ENCODE measurements around the gene IFIH1.

The IFIH1 gene

GRCh38 chr2:162318328-162319180 lies at the start of gene IFIH1:
IFIH1 (minus strand) TSS chr2:162318684; CDS start chr2:162318307, 377 bp downstream.
- peak; percentile 46 for DNase-seq

DNA sequence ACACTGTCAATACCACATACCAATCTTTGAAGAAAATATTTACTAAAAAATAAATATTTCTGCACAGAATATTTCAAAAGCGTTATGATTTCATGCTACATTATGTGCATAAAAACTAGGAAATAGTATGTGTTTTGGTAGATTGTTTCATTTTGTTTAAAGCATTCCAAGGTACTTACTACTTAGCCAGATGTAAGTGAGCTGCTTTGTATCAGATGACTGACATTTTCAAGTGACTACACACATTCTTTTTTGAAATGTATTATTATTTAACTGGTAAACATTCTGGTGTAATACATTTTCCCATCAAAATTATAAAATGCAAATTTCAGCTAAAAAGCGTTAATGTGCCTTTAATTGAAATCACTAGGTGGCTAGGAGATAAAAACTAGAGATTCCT lies 46.9 kb upstream of the IFIH1 start:
- DNase-seq, result no peak

DNA sequence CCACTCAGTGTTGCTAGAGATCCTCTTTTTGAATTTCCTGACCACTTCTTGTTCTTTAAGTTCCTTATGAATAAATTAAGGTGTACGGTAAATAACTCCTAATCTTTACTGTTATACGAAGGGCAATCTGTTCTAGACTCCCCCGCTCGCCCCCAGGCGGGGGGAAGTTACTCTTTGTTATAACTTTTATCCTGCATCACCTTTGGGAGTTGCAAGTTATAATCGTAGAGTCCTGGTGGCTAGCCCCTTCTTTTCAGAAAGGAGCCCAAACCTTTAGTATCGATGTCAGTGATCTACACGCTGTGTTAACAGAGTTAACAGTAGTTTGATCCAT lies 26.1 kb upstream of the IFIH1 start:
- DNase-seq, result no peak

- DNase-seq, result peak; percentile 84
Observed at GRCh38 chr2:162343824-162344616, 25.5 kb upstream of the IFIH1 start, which contains the start of gene GCA. GCA (plus strand) TSS chr2:162344132; CDS start chr2:162344249, 117 bp downstream.

DNA sequence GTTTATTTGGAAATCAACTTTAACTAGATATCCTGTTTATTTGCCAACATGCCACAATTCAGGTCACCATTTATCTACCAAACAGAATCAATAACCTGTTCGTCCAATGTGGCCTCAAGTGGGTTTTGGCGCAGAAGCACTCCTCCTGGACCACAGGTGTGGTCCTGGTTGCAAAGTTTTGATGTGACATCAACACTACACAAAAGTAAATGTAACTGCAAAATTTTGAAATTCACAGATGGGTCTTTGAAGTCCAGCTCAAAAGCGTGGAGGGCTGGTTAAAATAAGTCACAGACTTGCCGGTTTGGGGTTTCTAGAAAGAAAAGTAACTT lies 25.0 kb upstream of the IFIH1 start:
- no peak for DNase-seq

DNA sequence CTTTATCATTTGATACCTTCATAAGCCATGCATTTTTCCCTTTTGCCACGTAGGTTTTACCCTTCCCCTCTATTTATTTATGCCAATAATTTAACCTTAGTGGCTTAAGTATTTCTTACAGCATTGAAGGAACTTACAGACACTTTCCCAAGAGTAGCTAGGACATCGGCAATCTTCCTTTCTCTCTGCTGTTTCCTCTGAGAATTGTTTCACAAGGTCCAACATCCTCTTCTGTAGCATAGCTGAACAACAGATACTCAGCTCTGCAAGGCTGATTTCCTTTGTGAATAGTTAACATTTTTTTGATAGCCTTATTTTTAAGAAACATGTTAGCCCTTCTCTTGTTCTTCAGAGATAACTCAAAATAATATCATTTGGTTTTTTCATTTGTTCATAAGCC lies 24.4 kb upstream of the IFIH1 start:
- DNase-seq, result no peak

- no peak for DNase-seq
Observed at GRCh38 chr2:162342321-162342720, 23.8 kb upstream of the IFIH1 start.

GRCh38 chr2:162340822-162341221 lies 22.3 kb upstream of the IFIH1 start:
- no peak for DNase-seq

DNA sequence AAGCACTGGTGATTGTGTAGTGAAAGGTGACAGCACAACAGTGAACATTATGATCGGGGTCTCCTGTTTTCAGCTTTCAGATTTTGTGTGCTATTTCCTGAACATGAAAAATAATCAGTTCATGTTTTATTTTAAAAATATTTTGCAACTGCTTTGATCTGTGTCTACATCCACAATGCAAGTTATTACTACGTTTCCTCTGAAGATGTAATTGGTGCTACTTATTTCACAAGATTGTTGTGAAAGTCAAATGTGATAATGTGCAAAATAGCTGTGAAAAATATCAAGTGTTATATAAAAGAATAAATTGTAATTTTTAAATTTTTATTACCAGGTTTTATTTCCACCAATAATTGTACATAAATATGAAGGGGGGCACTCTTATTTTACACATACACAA lies 19.4 kb upstream of the IFIH1 start:
- DNase-seq, result no peak

- DNase-seq, result no peak
Observed at GRCh38 chr2:162333968-162334367, 15.5 kb upstream of the IFIH1 start.

GRCh38 chr2:162330881-162331280 lies 12.4 kb upstream of the IFIH1 start:
- DNase-seq, result no peak

DNA sequence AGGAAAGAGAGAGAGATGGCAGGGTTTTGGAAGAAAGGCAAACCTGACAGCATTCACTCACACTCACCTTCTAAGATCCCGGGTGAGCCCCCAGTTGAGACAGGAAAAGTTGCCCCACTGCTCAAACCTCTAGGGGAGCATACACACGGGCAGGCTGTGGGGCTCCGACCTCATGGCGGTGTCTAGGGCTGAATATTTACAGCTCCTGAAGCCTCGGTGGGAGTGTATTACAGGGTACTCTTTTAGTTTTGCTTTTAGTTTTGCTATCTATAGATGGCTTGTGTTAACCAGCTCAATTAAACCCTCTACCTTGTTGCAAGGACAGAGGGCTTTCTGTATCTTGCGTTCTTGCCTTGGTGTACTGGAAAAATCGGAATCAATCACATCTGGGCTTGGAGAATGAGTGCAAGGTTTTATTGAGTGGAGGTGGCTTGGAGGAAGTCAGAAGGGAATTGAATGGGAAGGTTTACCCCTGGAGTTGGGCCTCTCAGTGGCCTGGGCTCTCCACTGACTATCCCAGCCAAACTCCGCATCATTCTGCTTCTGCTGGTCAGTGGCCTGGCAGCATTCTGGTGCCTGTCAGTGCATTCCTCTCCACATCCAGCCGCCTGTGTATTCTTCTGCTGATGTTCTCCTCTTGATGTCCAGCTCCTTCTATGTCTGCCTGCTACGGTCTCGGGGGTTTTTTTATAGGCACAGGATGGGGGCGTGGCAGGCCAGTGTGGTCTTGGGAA lies 10.1 kb upstream of the IFIH1 start:
- no peak for DNase-seq

GRCh38 chr2:162327806-162328205 lies 9.3 kb upstream of the IFIH1 start:
- no peak for DNase-seq

GRCh38 chr2:162327134-162327769 lies 8.8 kb upstream of the IFIH1 start:
- DNase-seq, result no peak

- no peak for DNase-seq
Observed at GRCh38 chr2:162324953-162325352, 6.5 kb upstream of the IFIH1 start.

GRCh38 chr2:162320864-162321517 lies 2.5 kb upstream of the IFIH1 start:
- DNase-seq, result no peak

DNA sequence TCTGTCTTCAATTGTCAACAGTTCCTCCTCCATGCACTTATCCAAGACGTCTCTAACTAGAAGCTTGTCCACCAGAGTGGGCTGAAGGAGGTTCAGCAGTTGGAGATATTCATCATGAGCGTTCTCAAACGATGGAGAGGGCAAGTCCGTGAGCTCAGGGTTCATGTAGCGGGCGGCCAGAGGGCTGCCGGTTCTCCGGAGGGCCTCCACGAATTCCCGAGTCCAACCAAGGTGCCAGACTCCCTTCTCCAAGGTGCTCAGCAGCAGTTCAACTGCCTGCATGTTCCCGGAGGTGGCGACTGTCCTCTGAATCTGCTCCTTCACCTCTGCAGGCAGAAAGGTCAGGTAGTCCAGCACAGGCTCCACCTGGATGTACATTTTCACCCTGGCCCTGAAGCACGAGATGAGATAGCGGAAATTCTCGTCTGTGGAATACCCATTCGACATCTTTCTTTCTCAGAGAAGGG lies 590 bp downstream of the IFIH1 start:
- DNase-seq, result no peak

DNA sequence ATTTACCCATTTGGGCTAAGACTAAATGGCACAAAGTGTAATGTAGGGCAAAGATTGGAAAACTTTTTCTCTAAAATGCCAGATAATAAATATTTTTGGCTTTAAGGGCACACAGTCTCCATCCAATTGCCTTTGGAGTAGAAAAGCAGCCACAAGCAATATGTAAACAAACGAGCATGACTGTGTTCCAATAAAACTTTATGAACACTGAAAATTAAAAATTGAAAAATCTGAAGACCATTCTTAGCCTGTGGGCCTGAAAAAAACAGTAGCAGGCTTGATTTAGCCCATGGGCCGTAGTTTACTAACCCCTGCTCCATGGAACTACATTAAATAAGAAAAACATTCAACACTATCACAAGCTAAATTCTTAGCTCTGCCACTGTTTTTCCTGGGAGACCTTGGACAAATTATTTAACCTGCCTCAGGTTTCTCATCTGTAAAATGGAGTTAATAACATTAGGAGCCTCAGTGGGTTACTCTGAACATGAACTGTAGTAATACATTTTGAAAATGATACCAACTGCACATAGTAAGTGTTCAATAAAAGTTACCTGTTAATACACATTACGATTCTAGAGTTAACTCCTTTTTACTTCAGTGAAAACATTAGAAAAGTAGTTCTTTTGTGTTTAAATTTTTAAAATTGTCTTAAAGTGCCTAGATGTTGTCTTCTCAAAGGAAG lies 1.3 kb downstream of the IFIH1 start:
- DNase-seq, result no peak

- DNase-seq, result no peak
Observed at GRCh38 chr2:162316590-162316989, 1.9 kb downstream of the IFIH1 start.

DNA sequence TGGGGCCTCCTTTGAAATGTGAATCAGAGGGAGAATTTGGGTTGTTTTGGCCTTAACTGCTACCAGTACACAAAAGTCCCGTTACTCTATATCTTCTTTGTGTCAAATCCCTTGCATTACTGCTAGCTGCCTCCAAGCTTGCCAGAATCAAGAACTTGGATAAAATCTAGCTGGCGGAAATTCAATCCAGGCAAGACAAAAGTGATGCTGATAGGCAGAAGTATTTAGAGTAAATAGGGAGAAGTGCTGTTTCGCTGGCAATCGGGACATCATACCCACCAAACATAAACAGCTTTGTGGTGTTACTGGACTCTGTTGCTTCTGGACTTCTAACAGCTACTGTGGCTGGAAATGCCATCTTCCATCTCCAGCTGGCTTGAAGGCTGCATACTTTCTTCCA lies 2.5 kb downstream of the IFIH1 start:
- no peak for DNase-seq

DNA sequence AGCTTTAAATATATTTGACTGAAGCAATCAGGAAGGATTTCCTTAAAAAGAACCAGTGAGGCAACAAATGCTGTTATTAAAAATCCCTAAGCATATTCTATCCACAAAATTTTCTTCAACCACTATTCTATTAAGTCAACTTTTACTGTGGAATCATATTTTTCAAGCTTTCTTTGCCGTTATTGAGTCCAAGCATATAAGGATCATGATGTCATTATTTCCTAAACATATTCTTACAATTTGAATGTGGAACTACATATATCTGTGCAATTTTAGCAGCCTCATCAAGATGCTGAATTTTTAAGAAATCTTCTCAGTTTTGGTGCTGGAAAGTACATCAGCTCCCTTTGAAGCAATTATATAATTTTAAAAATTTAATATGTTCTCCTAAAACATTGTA lies 5.6 kb downstream of the IFIH1 start:
- DNase-seq, result no peak

All from NCI-H510A (cell line).